Measurements from ENCODE around the gene ZNF609.

ZNF609 gene

DNA sequence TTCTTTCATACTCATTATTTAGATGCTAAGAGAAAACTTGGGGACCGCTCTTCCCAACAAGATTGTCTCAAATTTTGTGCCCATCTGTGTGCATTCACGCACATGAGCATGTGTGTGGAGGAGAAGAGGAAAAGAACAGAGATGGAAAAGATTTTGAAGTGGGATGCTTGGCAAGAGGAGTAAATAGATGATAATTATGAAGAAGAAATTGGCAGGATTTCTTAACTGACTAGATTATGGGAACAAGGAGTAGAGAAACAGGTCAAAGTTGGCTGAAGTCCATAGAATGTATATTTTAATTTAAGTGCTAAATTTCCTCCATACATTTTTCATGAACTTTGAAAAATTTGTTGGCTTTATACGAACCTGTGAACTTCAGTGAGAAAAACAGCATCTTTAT, 100.1 kb downstream of the ZNF609 start:
- Mint-ChIP-seq H3K36me3 (ENCODE audit: low read depth) (peaks cover 16% of the 10 kb centered on the region), H3K4me3 (no peak overlapping the region), H3K4me1 (peaks cover 34% of the 10 kb centered on the region), H3K27ac (peak overlapping the region; percentile 21 to 68 (median 49)), H3K27me3 (ENCODE audit: low read depth) (no peaks in the 10 kb centered on the region), H3K9me3 (no peaks in the 10 kb centered on the region)
- TF ChIP-seq, protein P1, sequence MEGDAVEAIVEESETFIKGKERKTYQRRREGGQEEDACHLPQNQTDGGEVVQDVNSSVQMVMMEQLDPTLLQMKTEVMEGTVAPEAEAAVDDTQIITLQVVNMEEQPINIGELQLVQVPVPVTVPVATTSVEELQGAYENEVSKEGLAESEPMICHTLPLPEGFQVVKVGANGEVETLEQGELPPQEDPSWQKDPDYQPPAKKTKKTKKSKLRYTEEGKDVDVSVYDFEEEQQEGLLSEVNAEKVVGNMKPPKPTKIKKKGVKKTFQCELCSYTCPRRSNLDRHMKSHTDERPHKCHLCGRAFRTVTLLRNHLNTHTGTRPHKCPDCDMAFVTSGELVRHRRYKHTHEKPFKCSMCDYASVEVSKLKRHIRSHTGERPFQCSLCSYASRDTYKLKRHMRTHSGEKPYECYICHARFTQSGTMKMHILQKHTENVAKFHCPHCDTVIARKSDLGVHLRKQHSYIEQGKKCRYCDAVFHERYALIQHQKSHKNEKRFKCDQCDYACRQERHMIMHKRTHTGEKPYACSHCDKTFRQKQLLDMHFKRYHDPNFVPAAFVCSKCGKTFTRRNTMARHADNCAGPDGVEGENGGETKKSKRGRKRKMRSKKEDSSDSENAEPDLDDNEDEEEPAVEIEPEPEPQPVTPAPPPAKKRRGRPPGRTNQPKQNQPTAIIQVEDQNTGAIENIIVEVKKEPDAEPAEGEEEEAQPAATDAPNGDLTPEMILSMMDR (IDR thresholded peaks at IDR 0.05; ENCODE audit: unreplicated experiment in 3 of 3), result no peak

DNA sequence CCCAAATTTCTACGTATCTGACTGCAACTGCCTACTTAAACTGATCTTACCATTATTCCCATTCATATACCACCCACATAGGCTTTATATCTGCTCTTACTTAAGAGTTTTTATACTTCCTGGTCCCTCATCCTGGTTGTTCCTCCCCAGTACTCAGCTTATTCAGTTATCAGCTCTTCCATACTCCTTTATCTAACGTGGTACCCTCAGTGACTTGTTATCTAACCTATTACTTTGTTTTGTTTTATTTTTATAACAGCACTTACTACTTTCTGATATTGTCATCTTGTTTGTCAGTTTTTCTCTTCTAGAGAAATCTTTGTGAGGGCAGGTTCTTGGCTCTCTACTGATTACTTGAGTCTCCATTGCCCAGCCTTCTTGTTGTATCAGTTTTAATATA, 100.6 kb downstream of the ZNF609 start:
- peaks cover 16% of the 10 kb centered on the region for H3K36me3 Mint-ChIP-seq (ENCODE audit: low read depth)
- H3K4me3 Mint-ChIP-seq, result no peak overlapping the region
- H3K4me1 Mint-ChIP-seq, result peaks cover 34% of the 10 kb centered on the region
- no peaks in the 10 kb centered on the region for H3K9me3 Mint-ChIP-seq
- H3K27ac Mint-ChIP-seq, result peak overlapping the region in 2 of 3 experiments; percentile 49 to 68
- TF ChIP-seq, protein P1 (IDR thresholded peaks at IDR 0.05; ENCODE audit: unreplicated experiment in 3 of 3), result no peak
- no peaks in the 10 kb centered on the region for H3K27me3 Mint-ChIP-seq (ENCODE audit: low read depth)

DNA sequence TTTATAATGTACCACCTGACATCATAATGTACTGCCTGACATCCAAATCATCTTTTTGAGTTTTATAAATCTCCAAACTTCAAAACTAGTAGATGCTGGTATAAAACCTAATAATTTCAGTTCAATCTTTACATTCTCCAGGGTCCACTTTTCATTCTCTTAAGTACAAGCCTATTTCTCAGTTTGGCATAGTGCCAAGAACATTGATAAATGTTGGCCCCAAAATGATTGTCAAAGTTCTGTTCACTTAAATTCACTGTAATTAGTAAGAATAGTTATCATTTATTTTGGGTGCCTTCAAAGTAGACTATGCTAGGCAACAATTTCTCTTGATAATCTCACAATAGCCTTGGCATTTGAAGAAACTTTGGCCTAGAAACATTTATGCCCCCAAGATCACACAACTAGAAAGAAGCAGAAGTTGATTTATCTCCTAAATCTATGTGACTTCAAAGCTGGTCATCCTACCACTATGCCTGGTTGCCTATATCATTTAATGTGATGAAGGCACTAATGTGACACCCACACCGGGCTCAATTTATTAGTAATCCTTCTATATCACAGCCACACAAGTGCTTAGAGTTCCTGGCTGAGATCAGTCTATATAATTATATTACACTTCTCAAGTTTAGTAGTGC, 101.7 kb downstream of the ZNF609 start:
- TF ChIP-seq, protein P1 (IDR thresholded peaks at IDR 0.05; ENCODE audit: unreplicated experiment in 3 of 3), result no peak
- Mint-ChIP-seq H3K36me3 (ENCODE audit: low read depth) (peaks cover 23% of the 10 kb centered on the region), H3K27ac (peak overlapping the region in 1 of 3 experiments; percentile 49), H3K27me3 (ENCODE audit: low read depth) (no peaks in the 10 kb centered on the region), H3K4me3 (no peak overlapping the region), H3K4me1 (peaks cover 41% of the 10 kb centered on the region), H3K9me3 (no peaks in the 10 kb centered on the region)

DNA sequence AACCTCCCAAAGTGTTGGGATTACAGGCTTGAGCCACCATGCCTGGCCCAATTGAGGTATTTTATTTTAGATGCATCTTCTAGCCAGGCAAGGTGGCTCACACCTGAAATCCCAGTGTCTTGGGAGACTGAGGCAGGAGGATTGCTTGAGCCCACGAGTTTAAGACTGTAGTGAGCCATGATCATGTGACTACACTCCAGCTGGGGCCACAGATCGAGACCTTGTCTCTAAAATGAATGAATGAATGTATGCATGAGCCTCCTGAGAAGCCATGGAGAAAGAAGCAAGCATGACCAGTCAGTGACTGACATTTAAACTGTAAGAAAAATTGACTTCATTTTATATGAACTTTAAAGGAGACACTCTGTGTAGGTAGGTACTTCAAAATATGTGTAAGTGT, 105.7 kb downstream of the ZNF609 start:
- H3K36me3 Mint-ChIP-seq (ENCODE audit: low read depth), result peaks cover 32% of the 10 kb centered on the region
- peak overlapping the region in 2 of 3 experiments; percentile 8 to 37 for H3K27ac Mint-ChIP-seq
- no peaks in the 10 kb centered on the region for H3K9me3 Mint-ChIP-seq
- TF ChIP-seq, protein P1 (IDR thresholded peaks at IDR 0.05; ENCODE audit: unreplicated experiment in 3 of 3), result no peak
- no peak overlapping the region for H3K4me3 Mint-ChIP-seq
- H3K4me1 Mint-ChIP-seq, result peaks cover 31% of the 10 kb centered on the region
- no peaks in the 10 kb centered on the region for H3K27me3 Mint-ChIP-seq (ENCODE audit: low read depth)

DNA sequence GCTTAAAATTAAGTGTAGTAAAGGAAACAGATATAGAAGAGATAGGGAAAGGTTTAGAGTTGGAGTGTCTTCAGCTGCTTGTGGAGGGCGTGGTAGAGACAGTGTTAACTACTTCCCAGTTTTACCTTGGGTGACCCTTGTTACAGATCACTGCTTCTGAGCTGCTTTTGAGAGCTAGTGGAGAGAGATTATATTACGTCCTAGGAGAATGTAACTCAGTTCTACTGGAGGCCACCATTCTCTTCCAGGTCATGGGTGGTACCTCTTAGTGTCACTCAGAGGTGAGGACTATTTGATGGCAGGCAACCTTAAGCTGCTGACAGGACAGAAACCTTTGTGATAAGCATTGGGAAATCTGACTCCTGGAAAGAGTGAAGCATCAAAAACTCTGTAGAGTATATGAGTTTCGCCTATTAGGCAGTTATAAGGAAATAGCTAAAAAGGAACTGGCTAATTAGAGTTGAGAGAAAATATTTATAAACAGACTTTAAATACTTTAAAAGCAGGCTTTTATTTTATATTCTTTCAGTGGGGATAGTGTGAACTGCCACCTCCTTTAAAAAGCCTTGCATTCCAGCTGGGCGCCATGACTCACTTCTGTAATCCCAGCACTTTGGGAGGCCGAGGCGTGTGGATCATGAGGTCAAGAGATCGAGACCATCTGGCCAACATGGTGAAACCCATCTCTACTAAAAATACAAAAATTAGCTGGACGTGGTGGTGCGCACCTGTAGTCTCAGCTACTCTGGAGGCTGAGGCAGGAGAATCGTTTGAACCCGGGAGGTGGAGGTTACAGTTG, 106.5 kb downstream of the ZNF609 start:
- H3K4me3 Mint-ChIP-seq, result no peak overlapping the region
- H3K36me3 Mint-ChIP-seq (ENCODE audit: low read depth), result peaks cover 34% of the 10 kb centered on the region
- H3K27ac Mint-ChIP-seq, result peak overlapping the region in 2 of 3 experiments; percentile 8 to 37
- no peaks in the 10 kb centered on the region for H3K9me3 Mint-ChIP-seq
- H3K27me3 Mint-ChIP-seq (ENCODE audit: low read depth), result no peaks in the 10 kb centered on the region
- TF ChIP-seq, protein P1 (IDR thresholded peaks at IDR 0.05; ENCODE audit: unreplicated experiment in 3 of 3), result no peak
- H3K4me1 Mint-ChIP-seq, result peaks cover 31% of the 10 kb centered on the region

All from nephron (organoid).